GM18951 (cell line): Measurements from ENCODE around the gene SCN5A.

Experiments
- POLR2A ChIP-seq: IDR thresholded peaks from 4 replicates; pipeline ENCODE4 v1.6.1; 2011; ENCODE audit warnings: mild to moderate bottlenecking; ENCODE audit not compliant: insufficient read length, insufficient read depth; ENCODE audit errors: extremely low read depth
- in situ Hi-C: fragments of 300-500 bp; cut with MboI; formaldehyde crosslinking; loops from one replicate; pipeline ENCODE4 v1.12.0; 2022; ENCODE audit warnings: low sequenced_read_pairs, mixed read lengths, inconsistent platforms; ENCODE audit not compliant: unreplicated experiment

Gene SCN5A

DNA sequence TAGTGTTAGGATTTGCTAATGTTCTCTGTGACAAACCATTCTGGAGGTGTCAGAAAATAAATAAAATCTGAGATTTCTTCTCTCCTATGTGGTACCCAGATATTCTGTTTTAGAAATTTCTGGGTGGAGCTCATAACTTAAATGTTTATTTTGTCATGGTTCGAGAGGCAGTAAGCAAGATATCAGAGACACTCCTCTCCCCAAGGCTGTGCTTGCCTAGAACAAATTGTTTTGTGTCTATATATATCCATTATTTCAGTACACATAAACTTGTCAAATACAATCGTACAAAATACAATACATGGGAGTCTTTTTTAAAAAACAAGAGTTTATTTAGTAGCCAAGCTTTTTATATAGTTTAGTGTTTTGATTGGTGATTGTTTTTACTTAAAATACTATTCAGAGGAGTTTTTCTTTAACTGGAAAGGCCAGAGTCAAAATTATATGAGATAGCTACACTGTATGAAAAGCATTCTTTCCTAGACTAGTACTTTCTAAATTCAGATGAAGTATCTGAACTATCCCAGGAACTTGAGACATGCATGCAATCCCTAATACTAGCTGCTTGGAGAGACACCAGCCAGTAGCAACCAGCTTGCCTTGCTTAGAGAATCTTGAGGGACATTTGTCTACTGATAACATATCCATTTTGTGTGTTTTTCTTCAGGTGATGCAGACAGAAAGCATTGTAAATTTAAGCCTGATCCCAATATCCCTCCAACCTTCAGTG is 148.6 kb downstream of the SCN5A start:
- in situ Hi-C loops, result no loop called here

More for the DNA sequence above, 148.6 kb downstream of the SCN5A start:
- no peak for TF ChIP-seq POLR2A
